GM04504 (cell line): ENCODE results near the gene SLC66A3.

Experiments
- DNase-seq: peaks from one replicate; pipeline ENCODE4 v3.0.0-alpha.2; 2012; ENCODE audit warnings: low read depth

Gene SLC66A3

DNA sequence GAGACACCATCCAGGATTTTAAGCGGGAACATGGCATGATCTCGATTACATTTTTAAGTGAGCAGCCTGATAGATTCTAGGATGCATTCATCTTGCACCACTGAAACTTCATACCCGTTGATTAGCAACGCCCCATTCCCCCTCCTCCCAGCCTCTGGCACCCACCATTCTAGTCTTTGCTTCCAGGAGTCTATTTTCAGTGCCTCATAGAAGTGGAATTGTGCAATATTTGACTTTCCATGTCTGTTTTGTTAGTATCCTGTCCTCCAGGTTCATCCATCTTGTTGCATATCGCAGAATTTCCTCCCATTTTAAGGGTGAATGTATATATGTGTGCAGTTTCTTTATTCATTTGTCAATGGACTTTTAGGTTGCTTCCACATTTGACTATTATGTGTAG is 20.9 kb upstream of the SLC66A3 start:
- DNase-seq: no peak

DNA sequence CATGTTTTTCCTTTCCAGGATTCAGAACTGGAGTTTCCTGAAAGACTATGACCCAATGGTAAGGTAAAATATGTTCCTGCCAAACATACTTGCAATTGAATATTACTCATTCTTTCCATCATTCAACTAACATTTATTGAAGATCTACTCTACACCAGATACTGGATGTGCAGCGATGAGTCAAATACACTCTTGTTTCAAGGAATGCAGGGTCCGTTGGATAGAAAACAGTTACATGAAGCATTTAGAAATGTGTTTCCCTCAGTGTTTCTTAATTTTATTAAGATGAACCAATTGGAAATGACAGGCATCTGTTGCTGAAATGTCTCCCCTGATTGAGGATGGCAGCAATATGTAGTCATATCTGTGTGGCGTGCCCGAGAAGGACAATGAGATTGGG is 14.8 kb upstream of the SLC66A3 start:
- DNase-seq: no peak

DNA sequence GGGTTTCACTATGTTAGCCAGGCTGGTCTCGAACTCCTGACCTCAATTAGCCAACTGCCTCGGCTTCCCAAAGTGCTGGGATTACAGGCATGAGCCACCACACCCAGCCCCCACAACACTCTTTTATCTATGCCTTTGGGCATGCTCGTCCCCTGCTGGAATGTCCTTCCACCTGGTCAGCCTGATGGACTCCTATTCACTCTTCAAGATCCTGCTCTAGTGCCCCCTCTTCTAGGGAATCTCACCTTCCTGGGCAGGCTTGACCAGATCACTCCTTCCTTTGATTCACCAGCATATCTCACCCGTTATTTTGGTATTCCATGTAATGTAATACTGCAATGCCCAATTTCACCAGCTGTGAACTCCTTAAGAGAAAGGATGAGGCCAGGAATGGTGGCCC is 13.9 kb upstream of the SLC66A3 start:
- DNase-seq: no peak

DNA sequence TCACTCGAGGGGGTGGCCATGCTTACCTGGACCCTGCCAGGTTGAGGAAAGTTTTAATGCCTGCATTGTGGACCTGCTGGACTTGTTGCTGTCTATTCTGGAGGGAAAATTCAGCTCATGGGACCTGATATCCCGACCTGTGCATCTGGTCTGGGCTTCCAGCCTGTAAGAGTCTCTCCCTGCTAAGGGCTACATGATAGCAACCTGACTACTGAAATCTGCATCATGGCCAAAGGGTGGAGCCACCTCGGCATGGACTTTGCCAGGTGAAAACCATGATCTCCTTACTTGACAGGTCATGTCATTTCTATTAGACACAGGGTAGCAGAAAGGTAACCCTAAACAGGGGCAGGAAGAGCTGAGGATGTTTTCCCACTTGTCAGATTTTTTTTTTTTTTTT is 12.9 kb upstream of the SLC66A3 start:
- DNase-seq: no peak

DNA sequence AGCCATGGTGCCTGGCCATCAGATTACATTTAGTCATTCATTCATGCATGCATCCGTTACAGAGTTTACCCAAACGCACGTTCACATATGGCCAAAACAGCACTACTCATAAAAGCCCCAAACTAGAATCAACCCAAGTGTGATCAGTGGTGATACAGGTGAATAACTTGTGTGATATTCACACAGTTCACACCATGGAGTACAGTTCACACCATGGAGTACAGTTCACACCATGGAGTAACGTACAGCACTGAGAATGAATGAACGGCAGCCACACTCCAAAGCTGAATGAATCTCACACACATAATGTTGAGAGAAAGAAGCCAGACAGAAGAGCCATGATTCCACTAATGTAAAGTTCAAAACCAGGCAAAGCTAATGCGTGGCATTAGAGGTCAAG is 12.3 kb upstream of the SLC66A3 start:
- DNase-seq: no peak

DNA sequence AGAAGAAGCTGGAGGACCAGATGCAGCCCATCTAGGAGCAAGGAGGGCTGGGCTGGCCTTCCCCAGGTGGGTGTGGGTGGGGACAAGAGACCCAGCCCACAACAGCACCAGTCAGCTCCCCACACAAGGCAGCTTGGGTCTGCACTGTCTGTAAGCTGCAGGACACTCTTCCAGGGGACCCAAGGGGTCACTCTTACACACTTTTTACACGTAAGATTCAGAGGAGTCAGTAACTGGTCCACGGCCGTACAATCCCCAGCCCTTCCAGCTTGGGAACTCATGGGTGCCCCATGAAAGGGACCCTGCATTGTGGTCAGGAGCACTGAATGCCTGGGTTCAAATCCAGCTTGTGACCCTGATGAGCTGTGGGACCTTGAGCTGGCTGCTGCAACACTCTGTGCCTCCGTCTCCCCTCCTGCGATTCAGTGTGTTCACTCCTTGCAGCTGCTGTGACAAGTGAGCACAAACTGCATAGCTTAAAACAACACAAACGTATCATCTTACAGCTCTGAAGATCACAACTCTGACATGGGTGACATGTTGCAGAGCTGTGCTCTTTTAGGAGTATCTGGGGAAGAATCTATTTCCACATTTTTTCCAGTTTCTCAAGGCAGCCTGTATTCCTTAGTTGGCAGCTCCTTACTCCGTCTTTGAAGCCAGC is 11.1 kb upstream of the SLC66A3 start:
- no peak for DNase-seq

DNA sequence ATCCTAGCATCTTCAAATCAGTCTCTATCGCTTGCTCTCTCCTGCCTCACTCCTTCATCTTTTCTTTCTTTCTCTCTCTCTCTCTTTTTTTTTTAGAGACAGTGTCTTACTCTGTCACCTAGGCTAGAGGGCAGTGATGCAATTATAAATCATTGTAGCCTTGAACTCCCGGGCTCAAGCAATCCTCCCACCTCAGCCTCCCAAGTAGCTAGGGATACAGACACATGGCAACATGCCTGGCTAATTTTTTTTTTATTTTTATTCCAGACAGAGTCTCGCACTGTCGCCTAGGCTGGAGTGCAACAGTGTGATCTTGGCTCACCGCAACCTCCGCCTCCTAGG is 10.6 kb upstream of the SLC66A3 start:
- no peak for DNase-seq

DNA sequence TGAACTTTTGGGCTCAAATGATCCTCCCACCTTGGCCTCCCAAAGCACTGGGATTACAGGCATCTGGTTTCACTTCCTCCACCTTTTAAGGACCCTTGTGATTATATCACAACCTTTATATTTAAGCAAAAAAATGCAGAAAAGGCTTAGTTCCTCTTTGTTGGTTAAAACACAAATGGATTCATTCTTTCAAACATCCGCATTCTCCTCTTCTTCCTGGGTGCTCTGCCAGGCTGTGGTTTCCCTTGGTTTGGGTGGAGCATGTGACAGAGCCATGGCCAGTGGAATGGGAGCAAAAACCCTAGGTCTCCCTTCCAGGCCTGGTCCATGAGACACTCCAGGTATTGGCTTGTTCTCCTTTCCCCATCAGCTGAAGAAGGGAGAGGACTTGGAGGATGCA is 9.9 kb upstream of the SLC66A3 start:
- no peak for DNase-seq

DNA sequence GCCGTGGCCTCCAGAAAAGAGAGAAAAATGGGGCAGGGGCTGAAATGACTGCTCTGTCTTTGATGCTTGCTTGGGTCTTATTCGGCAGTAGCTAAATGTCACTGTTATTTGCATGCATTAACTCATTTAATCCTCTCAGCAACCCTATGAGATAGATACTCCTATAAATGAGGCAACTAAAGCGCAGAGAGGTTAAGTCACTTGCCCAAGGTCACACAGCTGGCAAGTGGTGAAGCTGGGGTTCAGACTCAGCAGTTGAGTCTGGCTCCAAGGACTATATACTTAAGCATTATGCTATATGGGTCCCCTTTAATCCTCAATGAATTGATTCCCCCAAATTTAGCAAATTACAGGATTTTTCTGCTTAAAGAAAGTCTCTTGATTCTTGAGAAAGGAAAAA is 9.2 kb upstream of the SLC66A3 start:
- no peak for DNase-seq

DNA sequence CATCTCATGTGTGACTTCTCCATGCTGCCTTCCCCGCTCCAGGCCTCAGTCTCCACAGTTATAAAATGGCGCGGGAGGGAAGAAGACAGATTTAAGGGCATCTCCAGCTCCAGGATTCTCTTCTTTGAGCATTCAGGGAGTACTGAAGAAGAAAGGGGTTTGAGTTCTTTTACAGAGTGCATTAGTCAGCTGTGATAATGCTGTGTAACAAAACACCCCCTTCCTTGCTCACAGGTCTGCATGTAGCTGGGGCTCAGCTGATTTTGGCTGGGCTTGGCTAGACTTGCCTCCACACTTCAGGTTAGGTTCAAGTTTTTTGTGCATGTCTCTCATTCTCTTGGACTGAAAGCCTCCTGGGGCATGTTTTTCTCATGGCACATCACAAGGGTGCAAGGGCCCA is 8.0 kb upstream of the SLC66A3 start:
- DNase-seq: no peak

DNA sequence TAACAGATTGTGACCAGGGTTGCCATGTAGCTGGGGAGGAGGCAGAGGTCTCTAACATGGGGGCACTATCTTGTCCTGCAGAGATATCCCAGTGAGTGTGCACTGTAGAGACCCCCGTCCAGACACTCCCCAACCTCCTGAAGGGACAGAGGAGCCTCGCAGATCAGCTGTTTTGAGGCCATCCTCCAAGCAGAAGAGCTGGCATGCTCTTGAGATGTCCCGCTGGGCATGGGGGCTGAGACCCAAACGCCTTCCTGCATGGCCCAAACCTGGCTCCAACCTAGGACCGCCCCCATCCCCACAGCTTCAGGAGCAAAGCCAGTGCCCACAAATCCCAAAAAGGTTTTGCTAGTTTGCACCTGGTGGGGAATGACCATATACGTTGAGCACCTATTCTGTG is 2.7 kb upstream of the SLC66A3 start:
- DNase-seq: no peak

DNA sequence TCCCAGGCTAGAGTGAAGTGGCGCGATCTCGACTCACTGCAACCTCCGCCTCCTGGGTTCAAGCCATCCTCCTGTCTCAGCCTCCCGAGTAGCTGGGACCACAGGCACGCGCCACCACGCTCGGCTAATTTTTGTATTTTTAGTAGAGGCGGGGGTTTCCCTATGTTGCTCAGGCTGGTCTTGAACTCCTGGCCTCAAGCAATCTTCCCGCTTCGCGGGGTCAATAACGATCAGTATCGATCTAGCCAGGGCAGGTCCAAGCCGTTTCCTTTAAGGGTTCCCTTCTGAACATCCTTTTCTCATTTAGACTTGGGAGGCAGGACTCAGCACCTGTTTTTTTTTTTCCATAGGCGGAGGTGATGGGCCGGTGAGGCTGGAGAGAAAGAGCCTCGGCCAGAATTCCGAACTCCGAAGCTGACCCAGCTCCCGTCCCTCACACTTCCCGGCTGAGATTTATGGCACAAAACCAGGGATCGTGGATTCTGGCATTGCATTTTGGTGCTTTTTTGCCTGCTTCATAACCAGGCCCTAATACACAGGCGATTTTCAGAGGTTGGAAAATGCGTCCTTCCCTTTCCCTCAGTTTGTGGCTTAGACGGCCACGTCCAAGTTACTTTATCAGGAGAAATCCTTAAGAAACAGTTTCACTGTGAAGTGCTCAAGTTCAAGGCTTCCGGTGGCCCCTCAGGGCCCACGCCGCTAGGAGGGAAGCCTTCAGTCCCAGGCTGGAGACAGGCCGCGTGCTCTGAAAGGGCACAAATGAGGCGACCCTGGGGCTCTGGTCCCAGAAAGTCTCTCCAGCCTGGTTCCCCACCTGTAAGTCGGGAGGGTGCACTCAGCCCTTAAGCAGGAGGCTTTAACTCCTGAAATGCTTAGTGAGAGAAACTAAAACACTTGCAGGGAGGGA is 998 bp upstream of the SLC66A3 start:
- DNase-seq: no peak

DNA sequence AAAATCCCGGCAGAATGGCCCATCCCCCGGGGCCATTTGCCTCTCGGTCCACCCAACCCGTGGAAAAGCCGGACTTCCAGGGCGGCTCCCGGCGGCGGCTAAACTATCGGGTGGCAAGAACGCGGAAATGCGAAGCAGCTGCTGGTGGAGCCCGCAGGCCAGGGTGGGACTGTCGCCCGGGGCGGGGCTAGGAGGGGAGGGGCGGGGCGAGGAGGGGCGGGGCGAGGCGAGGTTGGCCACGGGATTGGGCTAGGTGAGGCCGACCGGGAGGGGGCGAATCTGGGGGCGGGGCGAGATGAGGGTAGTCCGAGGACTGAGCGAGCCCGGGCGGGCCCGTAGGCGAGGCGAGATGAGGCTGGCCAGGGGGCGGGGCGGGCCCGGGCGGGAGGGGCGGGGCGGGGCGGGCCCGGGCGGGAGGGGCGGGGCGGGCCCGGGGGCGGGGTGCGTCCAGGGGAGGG is 315 bp upstream of the SLC66A3 start:
- peak; percentile 90 for DNase-seq

DNA sequence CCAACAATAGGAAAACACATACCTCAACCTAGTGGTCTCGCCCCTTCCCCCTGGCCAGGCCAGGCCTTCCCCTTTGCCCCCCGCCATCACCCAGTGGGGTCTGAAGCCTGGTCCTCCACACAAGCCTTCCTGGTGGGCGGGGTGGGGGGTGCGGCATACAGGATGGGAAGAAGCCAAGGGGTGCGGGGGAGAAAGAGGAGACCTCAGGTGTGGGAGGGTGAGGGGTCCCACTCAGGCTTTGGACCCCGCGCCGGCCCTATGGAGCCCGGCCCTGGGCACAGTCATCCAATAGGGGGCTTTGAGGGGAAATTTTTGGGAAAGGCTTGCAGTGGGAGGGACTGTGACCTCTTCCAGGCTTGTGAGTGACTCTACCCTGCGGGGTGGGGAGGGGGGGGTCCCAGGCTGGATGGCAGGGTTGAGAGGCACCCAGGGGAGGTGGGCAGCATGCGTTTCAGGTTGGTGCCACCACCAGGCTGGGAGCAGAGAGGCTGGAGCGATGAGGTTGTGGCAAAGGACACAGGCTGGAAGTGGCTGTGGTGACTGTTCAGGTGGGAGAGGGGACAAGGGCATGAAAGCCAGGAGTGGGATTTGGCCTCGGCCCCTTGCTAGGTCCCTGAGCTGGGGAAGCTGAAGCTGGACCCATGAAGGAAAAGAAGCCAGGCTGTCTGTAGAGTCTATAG is 1.3 kb downstream of the SLC66A3 start:
- no peak for DNase-seq

DNA sequence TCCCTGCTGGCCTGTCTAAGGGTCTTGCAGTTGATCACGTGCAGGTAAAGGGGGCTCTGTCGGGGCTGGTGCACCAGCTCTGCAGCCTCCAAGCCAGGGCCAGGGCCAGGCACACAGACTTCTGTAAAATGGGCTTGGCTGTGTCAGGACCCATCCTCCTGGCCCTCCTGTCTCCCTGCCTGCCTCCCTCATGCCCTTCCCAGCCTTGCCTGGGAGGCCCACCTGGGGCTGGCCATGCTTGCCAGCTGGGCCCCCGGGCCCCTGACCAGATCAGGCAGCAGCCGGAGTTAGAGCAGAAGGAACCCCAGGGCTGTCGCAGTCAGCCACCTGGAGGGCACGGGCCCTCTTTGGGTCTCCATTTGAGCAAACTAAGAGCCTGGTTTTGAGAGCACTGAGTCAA is 2.0 kb downstream of the SLC66A3 start:
- DNase-seq: no peak

DNA sequence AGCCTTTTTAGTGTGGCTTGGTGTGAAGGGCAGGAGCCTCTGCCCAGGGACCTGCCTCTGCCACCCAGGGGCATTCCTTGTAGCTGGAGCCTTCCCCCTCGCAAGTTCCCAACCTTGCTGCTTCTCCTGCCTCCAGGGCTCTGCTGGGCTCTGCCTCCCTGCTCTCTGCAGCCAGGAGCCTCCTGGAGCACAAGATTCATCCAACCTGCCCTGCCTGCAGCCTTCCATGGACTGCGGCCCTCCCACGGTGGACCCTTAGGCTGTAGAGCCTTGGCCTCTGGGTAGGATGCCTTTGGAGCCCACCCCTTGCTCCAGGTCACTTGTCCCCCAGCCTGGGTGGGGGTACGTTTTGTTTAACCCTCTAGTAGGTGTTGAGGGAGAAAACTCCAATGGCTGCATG is 2.5 kb downstream of the SLC66A3 start:
- no peak for DNase-seq

DNA sequence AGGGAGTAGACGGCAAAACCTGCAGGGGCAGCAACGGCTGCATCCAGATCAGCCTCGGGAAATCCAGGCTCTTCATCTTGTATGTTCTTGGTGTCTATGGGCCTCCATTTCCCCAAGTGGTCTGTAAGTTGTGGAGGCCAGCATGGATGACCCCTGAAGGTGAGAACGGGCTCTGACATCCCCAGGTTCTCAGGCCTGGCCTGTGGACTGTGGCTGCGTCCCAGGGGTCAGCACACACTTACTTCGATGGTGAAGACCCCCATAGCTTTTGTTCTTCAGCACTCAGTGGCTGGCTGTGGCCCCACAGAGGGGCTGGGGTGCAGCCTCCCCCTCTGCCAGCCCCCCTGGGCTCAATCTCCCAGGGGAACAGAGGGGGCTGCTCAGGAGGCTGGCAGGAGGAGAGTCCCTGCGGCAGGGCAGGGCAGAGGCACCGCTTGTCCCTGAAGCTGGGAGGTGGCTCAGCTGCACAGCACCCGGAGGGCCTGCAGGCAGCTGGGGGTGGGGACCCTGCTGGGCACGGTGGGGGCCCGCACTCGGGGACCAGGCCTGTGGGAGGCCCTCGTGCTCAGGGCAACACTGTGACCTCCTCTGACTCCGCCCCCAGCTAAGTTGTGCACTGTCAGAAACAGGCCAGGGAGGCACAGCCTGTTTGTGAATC is 3.8 kb downstream of the SLC66A3 start:
- DNase-seq: no peak

DNA sequence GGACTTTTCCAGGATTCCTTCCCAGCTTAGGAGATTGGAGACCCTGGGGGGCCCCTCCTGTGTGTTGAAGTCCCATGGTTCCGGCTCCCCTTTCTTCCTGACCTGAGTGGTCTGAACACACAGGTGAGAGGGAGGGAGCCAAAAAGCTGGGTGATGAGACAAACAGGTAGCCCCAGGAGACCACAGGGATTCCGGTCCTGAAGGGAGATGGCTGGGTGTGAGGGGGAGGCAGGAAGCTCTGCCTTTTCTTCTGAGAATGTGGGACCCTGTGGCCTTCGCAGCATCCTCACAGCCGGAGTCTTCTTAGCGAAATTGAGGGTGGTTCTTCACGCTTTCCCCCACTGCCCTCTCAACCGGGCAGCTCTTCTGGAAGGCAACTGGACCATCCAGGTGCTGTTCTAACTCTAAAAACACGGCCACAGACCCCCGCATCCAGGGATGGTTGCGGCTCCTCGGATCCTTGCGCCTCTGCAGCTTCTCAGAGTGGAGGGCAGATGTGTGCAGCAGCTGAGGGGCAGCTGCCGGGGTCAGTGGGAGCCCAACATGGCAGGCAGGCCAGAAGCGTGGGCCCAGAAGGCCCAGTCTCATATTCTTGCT is 4.4 kb downstream of the SLC66A3 start:
- DNase-seq: no peak

DNA sequence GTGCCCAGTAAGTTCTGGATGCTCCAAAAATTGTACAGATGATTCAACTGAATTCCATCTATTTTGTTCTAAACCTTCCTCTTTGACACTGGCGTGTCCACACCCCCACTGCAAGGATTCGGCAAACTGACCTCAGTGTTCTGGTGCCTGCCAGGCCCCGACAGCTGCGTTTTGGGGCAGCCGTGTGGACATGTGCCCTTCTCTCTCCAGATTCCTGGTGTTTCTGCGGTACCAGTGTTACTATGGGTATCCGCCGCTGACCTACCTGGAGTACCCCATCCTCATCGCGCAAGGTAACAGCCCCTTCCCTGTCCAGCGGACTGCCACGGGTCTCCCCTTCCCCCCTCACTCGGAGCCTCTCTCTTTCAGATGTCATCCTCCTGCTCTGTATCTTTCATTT is 5.0 kb downstream of the SLC66A3 start:
- no peak for DNase-seq

DNA sequence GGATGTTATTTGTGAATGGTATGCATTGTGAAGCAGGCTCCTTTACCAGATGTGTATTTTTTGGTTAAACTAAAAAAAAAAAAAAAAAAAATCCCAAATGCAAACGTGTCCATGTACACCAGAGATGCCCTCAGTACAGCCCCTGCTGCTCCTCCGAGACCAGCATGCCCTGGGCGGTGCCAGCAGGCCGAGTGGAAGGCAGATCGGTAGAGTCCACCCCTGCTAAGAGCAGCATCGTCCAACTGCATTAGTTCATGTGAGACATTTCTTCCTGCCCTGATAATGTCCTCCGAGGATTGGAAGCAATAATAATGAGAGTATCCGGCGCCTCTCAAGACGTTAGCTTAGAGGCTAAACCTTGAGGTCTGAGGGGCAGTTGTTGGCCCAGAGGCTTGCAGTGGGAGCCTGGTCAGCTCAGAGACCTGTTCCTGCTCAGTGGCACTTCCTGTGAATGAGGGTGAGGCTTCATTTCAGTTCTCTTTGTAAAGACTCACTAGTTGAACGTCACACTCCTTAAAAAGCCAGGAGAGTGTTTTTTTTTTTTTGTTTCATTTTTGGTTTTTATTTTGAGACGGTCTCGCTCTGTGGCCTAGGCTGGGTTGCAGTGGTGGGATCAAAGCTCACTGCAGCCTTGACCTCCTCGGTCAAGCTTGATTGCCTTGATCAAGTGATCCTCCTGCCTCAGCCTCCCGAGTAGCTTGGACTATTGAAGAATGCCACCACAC is 5.6 kb downstream of the SLC66A3 start:
- no peak for DNase-seq

DNA sequence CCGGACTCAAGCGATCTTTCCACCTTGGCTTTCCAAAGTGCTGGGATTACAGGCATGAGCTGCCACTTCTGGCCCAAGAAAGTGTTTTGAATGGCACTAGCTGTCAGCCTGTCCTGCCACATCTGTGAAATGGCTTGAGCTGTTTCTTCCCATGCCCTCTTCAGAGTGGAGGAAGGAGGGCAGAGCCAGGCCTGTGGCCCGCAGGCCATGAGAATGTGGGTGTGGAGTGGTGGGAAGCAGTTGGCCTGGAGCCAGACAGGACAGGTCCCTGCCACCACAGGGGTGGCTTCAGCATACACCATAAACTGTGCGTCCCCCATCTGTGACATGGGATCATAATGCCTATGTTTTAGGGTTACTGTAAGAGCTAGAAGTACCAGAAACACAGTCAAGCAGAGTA is 6.5 kb downstream of the SLC66A3 start:
- no peak for DNase-seq
